ENCODE results near the gene ARFGEF2.
"Not testable (repeated sequence)": the region's sequence is repeated elsewhere in the genome, so short reads cannot be mapped to it uniquely, and the experiment has no call there.

Gene ARFGEF2

DNA sequence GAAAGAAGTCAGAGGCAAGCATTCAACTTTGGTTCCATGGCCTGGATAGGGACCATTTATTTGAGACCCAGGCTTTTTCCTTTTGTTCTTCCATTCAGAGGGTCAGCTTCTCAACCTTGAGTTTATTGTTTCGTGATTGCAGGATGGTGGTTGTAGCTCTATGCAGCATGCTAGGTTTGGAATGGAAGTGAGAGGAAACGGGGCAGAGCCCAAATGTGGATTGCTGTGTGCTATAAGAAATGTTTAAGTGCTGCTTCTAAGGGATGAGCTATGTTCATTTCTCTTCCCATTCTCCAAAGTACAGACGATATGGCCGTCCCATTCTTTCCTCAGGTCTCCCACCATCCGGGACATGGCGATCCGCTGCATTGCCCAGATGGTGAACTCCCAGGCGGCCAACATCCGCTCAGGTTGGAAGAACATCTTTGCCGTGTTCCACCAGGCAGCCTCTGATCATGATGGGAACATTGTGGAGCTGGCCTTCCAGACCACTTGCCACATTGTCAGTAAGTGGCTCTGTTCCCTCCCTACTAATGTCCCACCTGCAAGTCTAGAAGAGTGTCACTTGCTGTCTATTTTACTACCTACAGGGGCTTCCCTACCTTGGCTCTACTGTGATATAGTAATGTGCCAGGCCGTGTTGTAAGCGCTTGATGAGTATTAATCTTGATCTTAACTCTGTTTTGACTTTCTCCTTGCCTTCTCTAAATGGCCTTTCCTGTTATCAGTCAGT is 88.6 kb downstream of the ARFGEF2 start:
- DNase-seq, result no peak

DNA sequence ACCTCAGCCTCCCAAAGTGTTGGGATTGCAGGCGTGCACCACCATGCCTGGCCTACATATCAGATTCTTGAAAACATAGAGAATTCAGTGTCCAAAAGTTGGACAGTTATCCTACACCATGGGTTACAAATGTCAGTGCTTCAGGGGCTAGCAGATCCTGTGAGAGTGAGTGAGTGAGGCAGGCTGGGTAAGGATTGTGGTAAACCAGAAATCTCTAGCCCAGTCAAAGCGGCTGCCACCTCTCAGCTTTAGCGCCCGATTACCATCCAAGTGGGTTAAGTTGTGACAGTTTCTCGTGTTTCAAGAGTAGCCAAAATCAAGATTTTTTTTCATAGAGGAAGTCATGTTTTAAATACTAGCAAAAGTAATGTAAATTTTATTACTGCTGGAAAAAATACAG is 102.7 kb downstream of the ARFGEF2 start:
- DNase-seq, result no peak

- DNase-seq, result not testable (repeated sequence)
Observed at GRCh38 chr20:49028177-49028576, 106.7 kb downstream of the ARFGEF2 start.

- DNase-seq, result peak in 1 of 2 experiments; percentile 6
Observed at GRCh38 chr20:49028684-49029083, 107.2 kb downstream of the ARFGEF2 start.

DNA sequence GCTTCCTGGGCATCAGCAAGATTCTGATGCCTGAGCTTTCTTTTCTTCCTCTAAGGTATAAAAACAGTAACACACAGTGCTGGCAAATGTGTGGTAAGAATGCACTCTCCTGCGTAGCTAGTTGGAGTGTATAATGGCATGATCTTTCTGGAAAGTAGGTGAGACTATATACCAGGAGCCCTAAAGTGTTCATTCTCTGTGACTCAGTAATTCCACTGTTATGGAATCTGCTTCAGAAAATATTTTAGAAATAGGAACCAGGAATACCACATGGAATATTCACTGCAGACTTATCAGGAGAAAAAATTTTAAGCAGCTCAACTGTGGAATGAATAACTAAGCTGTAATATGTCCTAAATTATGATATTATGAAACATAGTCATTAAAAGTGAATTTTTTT is 107.7 kb downstream of the ARFGEF2 start:
- DNase-seq, result no peak

DNA sequence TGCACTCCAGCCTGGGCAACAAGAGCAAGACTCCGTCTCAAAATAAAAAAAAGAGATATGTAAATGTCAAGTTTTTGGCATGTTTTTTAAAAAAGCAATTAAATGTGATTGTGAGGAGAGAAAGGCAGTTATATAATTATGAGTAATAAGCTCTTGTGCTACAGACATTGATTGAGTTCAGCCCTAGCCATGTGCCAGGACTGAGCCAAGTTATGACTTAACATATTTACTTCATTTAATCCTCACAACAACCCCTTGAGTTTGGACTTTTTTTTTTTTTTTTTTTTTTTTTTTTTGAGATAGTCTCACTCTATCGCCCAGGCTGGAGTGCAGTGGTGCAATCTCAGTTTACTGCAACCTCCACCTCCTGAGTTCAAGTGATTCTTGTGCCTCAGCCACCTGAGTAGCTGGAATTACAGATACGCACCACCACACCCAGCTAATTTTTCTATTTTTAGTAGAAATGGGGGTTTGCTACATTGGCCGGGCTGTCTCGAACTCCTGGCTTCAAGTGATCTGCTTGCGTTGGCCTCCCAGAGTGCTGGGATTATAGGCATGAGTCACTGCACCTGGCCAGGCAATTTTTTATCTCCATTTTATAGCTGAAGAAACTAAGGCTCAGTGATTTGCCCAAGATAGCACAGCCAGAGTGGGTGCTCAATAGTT is 109.6 kb downstream of the ARFGEF2 start:
- DNase-seq, result no peak

- DNase-seq, result no peak
Observed at GRCh38 chr20:49032455-49032854, 110.9 kb downstream of the ARFGEF2 start.

GRCh38 chr20:49034070-49034732 is 112.7 kb downstream of the ARFGEF2 start:
- DNase-seq, result peak in 1 of 2 experiments; percentile 37

- DNase-seq, result no peak
Observed at GRCh38 chr20:49037962-49038387, 116.5 kb downstream of the ARFGEF2 start.

DNA sequence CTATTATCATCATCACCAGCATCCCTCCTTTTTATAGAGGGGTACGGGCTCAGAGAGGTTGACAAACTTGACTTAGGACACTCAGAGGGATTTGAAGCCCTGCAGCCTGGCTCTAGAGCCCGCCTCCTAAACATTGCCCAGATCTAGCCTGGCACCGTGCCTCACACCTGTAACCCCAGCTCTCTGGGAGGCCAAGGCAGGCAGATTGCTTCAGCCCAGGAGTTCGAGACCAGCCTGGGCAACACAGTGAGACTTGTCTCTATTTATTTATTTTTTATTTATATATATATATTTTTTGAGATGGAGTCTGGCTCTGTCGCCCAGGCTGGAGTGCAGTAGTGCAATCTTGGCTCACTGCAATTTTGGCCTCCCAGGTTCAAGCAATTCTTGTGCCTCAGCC is 118.3 kb downstream of the ARFGEF2 start:
- no peak for DNase-seq

DNA sequence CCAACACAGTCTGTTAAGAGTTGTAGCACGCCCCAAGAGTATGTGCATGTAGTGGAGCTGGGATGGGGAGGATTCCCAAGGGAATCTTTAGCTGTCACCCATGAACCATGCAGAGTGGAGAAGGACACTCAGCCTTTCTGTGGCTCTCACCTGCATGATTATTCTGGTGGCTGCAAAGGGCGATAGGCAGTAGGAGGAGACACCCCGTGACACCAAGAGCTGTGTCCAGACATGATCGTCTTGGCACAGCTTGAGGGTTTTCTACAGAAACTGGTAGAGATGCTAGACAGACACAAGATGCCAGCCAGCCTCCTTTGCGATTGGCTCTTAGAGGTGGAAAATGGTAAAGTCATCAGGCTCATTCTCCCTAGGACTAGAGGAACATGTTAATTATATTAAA is 121.5 kb downstream of the ARFGEF2 start:
- DNase-seq, result no peak

GRCh38 chr20:49045440-49046086 is 124.1 kb downstream of the ARFGEF2 start:
- DNase-seq, result peak; percentile 30 to 35

GRCh38 chr20:49046087-49046900 is 124.8 kb downstream of the ARFGEF2 start, which contains the start of gene CSE1L:
Gene CSE1L, plus strand, starts transcription at chr20:49046312. Its CDS starts 12,152 bp downstream, at chr20:49058464.
- peak; percentile 88 to 93 for DNase-seq

GRCh38 chr20:49052334-49052733 is 130.8 kb downstream of the ARFGEF2 start:
- DNase-seq, result no peak

DNA sequence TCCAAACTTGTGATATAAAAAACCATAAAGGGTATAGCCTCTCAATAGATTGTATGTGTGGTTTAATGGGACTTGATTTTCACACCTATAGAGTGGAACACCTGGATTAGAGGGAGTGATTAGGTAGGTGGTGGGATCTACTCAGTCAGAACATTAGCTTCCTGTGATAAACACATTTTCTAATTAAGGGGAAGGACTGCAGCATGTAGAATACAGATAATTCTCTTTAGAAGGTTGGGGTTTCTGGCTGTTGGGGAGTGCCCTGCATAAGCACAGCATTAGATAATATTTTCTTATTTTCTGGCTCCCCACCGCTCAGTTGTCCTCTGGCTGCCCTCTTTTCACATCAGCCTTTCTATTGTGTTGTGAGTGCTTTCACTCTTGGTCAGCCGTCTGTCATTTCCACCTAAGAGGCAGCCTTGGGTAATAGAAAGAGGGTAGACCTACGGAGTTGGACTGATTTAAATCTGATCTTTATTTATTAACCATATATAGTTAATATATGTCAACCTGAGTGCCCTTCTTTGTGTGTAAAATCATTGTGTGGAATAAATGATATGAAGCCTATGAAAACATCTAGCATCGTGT is 132.6 kb downstream of the ARFGEF2 start:
- DNase-seq, result no peak

- DNase-seq, result no peak
Observed at GRCh38 chr20:49063279-49063678, 141.8 kb downstream of the ARFGEF2 start.

DNA sequence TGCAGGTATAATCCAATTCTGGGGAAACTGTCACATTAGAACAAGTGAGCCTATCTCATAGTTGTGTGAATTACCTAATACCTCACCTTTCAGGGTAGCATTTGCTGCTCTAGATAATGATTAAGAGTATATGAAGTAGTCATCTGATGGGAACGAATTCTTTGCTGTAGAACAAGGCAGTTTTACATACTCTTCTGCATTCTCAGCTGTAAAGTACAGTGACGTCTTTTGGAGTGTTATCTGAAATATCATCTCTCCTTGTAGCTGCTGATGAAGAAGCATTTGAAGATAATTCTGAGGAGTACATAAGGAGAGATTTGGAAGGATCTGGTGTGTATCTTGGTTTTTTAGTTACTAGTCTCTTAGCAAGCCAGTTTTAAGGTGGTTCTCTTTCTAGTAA is 153.0 kb downstream of the ARFGEF2 start:
- no peak for DNase-seq

DNA sequence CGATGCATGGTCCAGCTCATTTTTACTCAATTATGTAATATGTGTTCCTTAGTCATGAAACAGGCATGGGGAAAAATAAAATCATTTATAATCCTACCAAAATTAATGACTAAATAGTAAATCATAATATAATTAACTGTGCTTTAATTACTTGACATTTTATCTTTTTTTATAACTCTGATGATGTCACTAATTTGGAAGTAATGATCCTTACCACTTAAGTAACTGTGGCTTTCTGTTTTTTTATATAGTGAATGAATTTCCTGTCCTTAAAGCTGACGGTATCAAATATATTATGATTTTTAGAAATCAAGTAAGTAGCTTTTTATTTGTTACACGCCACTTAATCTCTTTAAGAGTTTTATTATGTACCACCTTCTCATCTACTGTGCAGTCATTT is 156.8 kb downstream of the ARFGEF2 start:
- DNase-seq, result no peak

- DNase-seq, result not testable (repeated sequence)
Observed at GRCh38 chr20:49082295-49082694, 160.8 kb downstream of the ARFGEF2 start.

All from NCI-H524 (cell line).